H9 (cell line): ENCODE results near the gene TSC2. TPM values are rescaled to one million over a fixed set of nuclear protein-coding genes. Genes with fewer than 3 reads are reported as not detected.
"Not testable (repeated sequence)": the region's sequence is repeated elsewhere in the genome, so short reads cannot be mapped to it uniquely, and the experiment has no call there.

Source experiments
- DNase-seq: peaks from one replicate; pipeline ENCODE4 v3.0.0-alpha.2; 2017
- H2AFZ ChIP-seq: one replicate; pipeline ENCODE4 v1.6.1; 2013; ENCODE audit warnings: mild to moderate bottlenecking, low read length, control low read depth, moderate library complexity
- H2AK5ac ChIP-seq: 2 replicates; pipeline ENCODE4 v1.6.1; 2013; ENCODE audit warnings: low read length, control low read depth, mixed read lengths; ENCODE audit not compliant: insufficient read length
- H2BK120ac ChIP-seq: one replicate; pipeline ENCODE4 v1.6.1; 2013; ENCODE audit warnings: low read depth, mild to moderate bottlenecking, low read length, control low read depth, inconsistent platforms; ENCODE audit not compliant: poor library complexity, severe bottlenecking
- H2BK12ac ChIP-seq: 2 replicates; pipeline ENCODE4 v1.6.1; 2013; ENCODE audit warnings: low read length, control low read depth, mixed read lengths, low read depth; ENCODE audit not compliant: insufficient read length
- H2BK15ac ChIP-seq: 2 replicates; pipeline ENCODE4 v1.6.1; 2013; ENCODE audit warnings: low read depth, low read length, control low read depth
- H2BK20ac ChIP-seq: one replicate; pipeline ENCODE4 v1.6.1; 2013; ENCODE audit warnings: low read depth, mild to moderate bottlenecking, low read length, control low read depth, inconsistent platforms; ENCODE audit not compliant: poor library complexity, severe bottlenecking
- H2BK5ac ChIP-seq: 2 replicates; pipeline ENCODE4 v1.6.1; 2013; ENCODE audit warnings: low read length, control low read depth, mixed read lengths; ENCODE audit not compliant: insufficient read length
- H3K14ac ChIP-seq: 2 replicates; pipeline ENCODE4 v1.6.1; 2013; ENCODE audit warnings: low read length, control low read depth; ENCODE audit not compliant: insufficient read depth
- H3K18ac ChIP-seq: 2 replicates; pipeline ENCODE4 v1.6.1; 2013; ENCODE audit warnings: low read depth, mild to moderate bottlenecking, mixed read lengths, low read length, control low read depth; ENCODE audit not compliant: insufficient read length
- H3K23ac ChIP-seq: 2 replicates; pipeline ENCODE4 v1.6.1; 2013; ENCODE audit warnings: low read length, control low read depth, mixed read lengths, low read depth; ENCODE audit not compliant: insufficient read length
- H3K23me2 ChIP-seq: 2 replicates; pipeline ENCODE4 v1.6.1; 2013; ENCODE audit warnings: low read depth, mild to moderate bottlenecking, mixed read lengths, low read length, control low read depth; ENCODE audit not compliant: insufficient read length, poor library complexity, severe bottlenecking
- H3K27ac ChIP-seq: 2 replicates; pipeline ENCODE4 v1.5.1; 2013; ENCODE audit warnings: low read length, control low read depth, mixed read lengths, low read depth; ENCODE audit not compliant: insufficient read length
- H3K27me3 ChIP-seq: 2 replicates; pipeline ENCODE4 v1.6.1; 2013; ENCODE audit warnings: low read length, control low read depth, inconsistent platforms; ENCODE audit not compliant: insufficient read depth
- H3K4ac ChIP-seq: 2 replicates; pipeline ENCODE4 v1.6.1; 2013; ENCODE audit warnings: low read depth, mild to moderate bottlenecking, control low read depth, inconsistent platforms, low read length, moderate library complexity
- H3K4me1 ChIP-seq: 2 replicates; pipeline ENCODE4 v1.6.1; 2013; ENCODE audit warnings: low read length, control low read depth, inconsistent platforms; ENCODE audit not compliant: insufficient read depth
- H3K4me2 ChIP-seq: 2 replicates; pipeline ENCODE4 v1.6.1; 2013; ENCODE audit warnings: low read length, control low read depth, mixed read lengths; ENCODE audit not compliant: insufficient read length, insufficient read depth
- H3K56ac ChIP-seq: 2 replicates; pipeline ENCODE4 v1.6.1; 2013; ENCODE audit warnings: low read depth, mild to moderate bottlenecking, mixed read lengths, low read length, control low read depth; ENCODE audit not compliant: insufficient read length
- H3K79me1 ChIP-seq: 2 replicates; pipeline ENCODE4 v1.6.1; 2013; ENCODE audit warnings: low read depth, mild to moderate bottlenecking, moderate library complexity, low read length, control low read depth, inconsistent platforms; ENCODE audit not compliant: insufficient read depth, poor library complexity, severe bottlenecking
- H3K79me2 ChIP-seq: 2 replicates; pipeline ENCODE4 v1.6.1; 2013; ENCODE audit warnings: low read length, control low read depth, inconsistent platforms; ENCODE audit not compliant: insufficient read depth
- H3K9ac ChIP-seq: 2 replicates; pipeline ENCODE4 v1.6.1; 2013; ENCODE audit warnings: low read length, control low read depth, mixed read lengths; ENCODE audit not compliant: insufficient read length; ENCODE audit errors: extremely low read depth
- H3K9me3 ChIP-seq: one replicate; pipeline ENCODE4 v1.6.1; 2013; ENCODE audit warnings: low read depth, low read length, inconsistent platforms; ENCODE audit not compliant: control insufficient read depth
- H3T11ph ChIP-seq: one replicate; pipeline ENCODE4 v1.6.1; 2013; ENCODE audit warnings: mild to moderate bottlenecking, low read length, control low read depth, inconsistent platforms
- H4K20me1 ChIP-seq: one replicate; pipeline ENCODE4 v1.6.1; 2013; ENCODE audit not compliant: control insufficient read depth, insufficient read length, insufficient read depth
- H4K5ac ChIP-seq: 2 replicates; pipeline ENCODE4 v1.6.1; 2013; ENCODE audit warnings: low read depth, mild to moderate bottlenecking, mixed read lengths, low read length, control low read depth; ENCODE audit not compliant: insufficient read length
- H4K8ac ChIP-seq: replicated peaks from 2 replicates; pipeline ENCODE4 v1.6.1; 2013; ENCODE audit warnings: low read length, control low read depth, mixed read lengths, low read depth; ENCODE audit not compliant: insufficient read length
- H4K91ac ChIP-seq: 2 replicates; pipeline ENCODE4 v1.6.1; 2013; ENCODE audit warnings: low read depth, mild to moderate bottlenecking, moderate library complexity, mixed read lengths, low read length, control low read depth; ENCODE audit not compliant: insufficient read length
- H3K27ac Mint-ChIP-seq, 3 experiments: 2 replicates in 2 of 3; 3 replicates in 1 of 3; pipeline ENCODE4 v1.8.0; 2020 to 2021; ENCODE audit warnings: mixed read lengths in 3 of 3, mild to moderate bottlenecking in 1 of 3, moderate library complexity in 1 of 3
- H3K27me3 Mint-ChIP-seq: 2 replicates; pipeline ENCODE4 v1.8.0; 2021; ENCODE audit warnings: low read depth, mild to moderate bottlenecking, moderate library complexity, mixed read lengths
- H3K36me3 Mint-ChIP-seq, 3 experiments: 2 replicates in 2 of 3; 3 replicates in 1 of 3; pipeline ENCODE4 v1.8.0; 2020 to 2021; ENCODE audit warnings: low read depth in 3 of 3, mixed read lengths in 3 of 3; ENCODE audit not compliant: insufficient read depth in 1 of 3
- H3K4me1 Mint-ChIP-seq, 2 experiments: 2 replicates each; pipeline ENCODE4 v1.8.0; 2020; ENCODE audit warnings: mixed read lengths in 2 of 2
- H3K4me3 Mint-ChIP-seq, 2 experiments: 2 replicates in 1 of 2; 3 replicates in 1 of 2; pipeline ENCODE4 v1.8.0; 2020 to 2021; ENCODE audit warnings: mild to moderate bottlenecking in 2 of 2, mixed read lengths in 2 of 2, moderate library complexity in 1 of 2
- H3K9me3 Mint-ChIP-seq, 2 experiments: 2 replicates in 1 of 2; 3 replicates in 1 of 2; pipeline ENCODE4 v1.8.0; 2020; ENCODE audit warnings: mild to moderate bottlenecking in 2 of 2, mixed read lengths in 2 of 2, moderate library complexity in 1 of 2
- WGBS: extraction: QIAGEN DNeasy Blood & Tissue Kit; methylation state at CpG from one replicate; pipeline ENCODE4 v1.1.7; 2013; ENCODE audit warnings: missing lambda C conversion rate, low lambda C conversion rate, mixed read lengths; ENCODE audit not compliant: insufficient read length; ENCODE audit errors: extremely low coverage; 5-methylcytosine and 5-hydroxymethylcytosine counted together
- total RNA-seq: library from RNA; stranded (reverse); gene quantifications from 2 replicates; pipeline ENCODE4 v1.2.1, GENCODE V29; 2021

The TSC2 gene
- total RNA-seq, 1 experiment from 2014 or later = 122 TPM

DNA sequence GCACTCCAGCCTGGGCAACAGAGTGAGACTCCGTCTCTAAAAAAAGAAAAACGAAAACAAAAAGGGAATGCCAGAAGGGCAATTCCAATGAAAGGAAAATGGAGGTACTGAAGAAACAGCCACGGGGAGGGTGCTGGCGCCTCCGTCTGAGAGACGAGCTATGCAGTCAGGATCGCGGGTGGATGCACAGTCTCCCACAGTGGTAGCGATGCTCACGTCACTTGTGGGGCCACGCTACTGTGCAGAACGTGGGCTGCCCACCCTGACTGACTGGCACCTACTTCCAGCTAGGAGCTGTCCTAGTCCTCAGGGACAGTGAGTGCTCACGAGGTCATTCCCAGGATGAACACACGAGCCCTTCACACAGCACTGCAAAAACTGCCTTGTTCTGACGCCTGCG is 53.8 kb downstream of the TSC2 start:
- not testable (repeated sequence) for H2BK120ac ChIP-seq, H4K5ac ChIP-seq, H3K4me1 Mint-ChIP-seq, H3T11ph ChIP-seq, H3K56ac ChIP-seq, H4K8ac ChIP-seq, H2BK5ac ChIP-seq, H3K9me3 Mint-ChIP-seq, H2BK20ac ChIP-seq, H3K4me1 ChIP-seq, H2BK15ac ChIP-seq, H3K27me3 Mint-ChIP-seq, H2AFZ ChIP-seq, H3K18ac ChIP-seq, H3K4me3 Mint-ChIP-seq, DNase-seq, H2BK12ac ChIP-seq, H3K4me2 ChIP-seq, H3K23me2 ChIP-seq, H3K27me3 ChIP-seq, H3K14ac ChIP-seq, H3K9me3 ChIP-seq, H3K9ac ChIP-seq, H3K4ac ChIP-seq, H3K23ac ChIP-seq, H4K91ac ChIP-seq, H2AK5ac ChIP-seq, H3K79me2 ChIP-seq, H4K20me1 ChIP-seq, H3K79me1 ChIP-seq, H3K27ac ChIP-seq
- no CpG with 5 or more reads among the region's 16 CpGs for WGBS
- 0 out of 7 replicates have a peak overlapping the region, but pooled peaks of 1 of the 3 experiments have one; percentile 32 for H3K27ac Mint-ChIP-seq
- peaks cover 5 to 33% (median 9%) of the 10 kb centered on the region in 3 experiments; a peak in 6 of 7 replicates for H3K36me3 Mint-ChIP-seq
